ENCODE measurements around the gene SLX9. TPM values are rescaled to one million over a fixed set of nuclear protein-coding genes. Genes with fewer than 3 reads are reported as not detected.

The SLX9 gene
- total RNA-seq, 2 experiments from 2014 or later: 60.7 to 64.6 TPM

GRCh38 chr21:44934276-44934675, 5.6 kb upstream of the SLX9 start:
- no peaks in the 10 kb centered on the region for H3K36me3 Mint-ChIP-seq
- no peaks in the 10 kb centered on the region for H3K9me3 Mint-ChIP-seq
- ChIA-PET POLR2A (no interaction called here), CTCF (interaction anchor here (0.6 to 10.0 kb wide), 6 partner anchors 15 to 376 kb away, joined by 3 to 84 read pairs (median 4); partner anchors contain the start of gene UBE2G2)
- H3K27ac Mint-ChIP-seq: no peak overlapping the region
- no peak overlapping the region for H3K4me3 Mint-ChIP-seq
- H3K27me3 Mint-ChIP-seq: no peaks in the 10 kb centered on the region
- intact Hi-C loops (cut with micrococcal nuclease): no loop called here
- peaks cover 27% of the 10 kb centered on the region for H3K4me1 Mint-ChIP-seq (ENCODE audit: low read depth)
- DNase-seq: no peak

GRCh38 chr21:44934797-44935532, 4.9 kb upstream of the SLX9 start:
- intact Hi-C loops (cut with micrococcal nuclease): no loop called here
- peaks cover 20% of the 10 kb centered on the region for H3K4me1 Mint-ChIP-seq (ENCODE audit: low read depth)
- ChIA-PET POLR2A (no interaction called here), CTCF (interaction anchor here (0.6 to 10.0 kb wide), 5 partner anchors 16 to 375 kb away, joined by 3 to 84 read pairs (median 3); partner anchors contain the start of gene UBE2G2)
- no peak overlapping the region for H3K4me3 Mint-ChIP-seq
- no peaks in the 10 kb centered on the region for H3K27me3 Mint-ChIP-seq
- H3K9me3 Mint-ChIP-seq: no peaks in the 10 kb centered on the region
- no peak overlapping the region for H3K27ac Mint-ChIP-seq
- DNase-seq: no peak
- no peaks in the 10 kb centered on the region for H3K36me3 Mint-ChIP-seq

- POLR2A ChIA-PET: no interaction called here
- Mint-ChIP-seq H3K27me3 (no peaks in the 10 kb centered on the region), H3K4me1 (ENCODE audit: low read depth) (peaks cover 15% of the 10 kb centered on the region), H3K4me3 (no peak overlapping the region), H3K27ac (no peak overlapping the region), H3K9me3 (no peaks in the 10 kb centered on the region), H3K36me3 (no peaks in the 10 kb centered on the region)
- CTCF ChIA-PET: interaction anchor here (1.1 to 10.0 kb wide), 2 partner anchors 42 to 136 kb away, joined by 3 to 84 read pairs; partner anchors contain the start of gene UBE2G2
- no peak for DNase-seq
- intact Hi-C loops (cut with micrococcal nuclease): no loop called here
Observed at GRCh38 chr21:44935533-44935927, 4.3 kb upstream of the SLX9 start.

- H3K27me3 Mint-ChIP-seq: no peaks in the 10 kb centered on the region
- no peaks in the 10 kb centered on the region for H3K9me3 Mint-ChIP-seq
- peaks cover 11% of the 10 kb centered on the region for H3K36me3 Mint-ChIP-seq
- ChIA-PET POLR2A (interaction anchor here (1.2 to 2.6 kb wide), 3 partner anchors 12 to 27 kb away, joined by 6 to 13 read pairs (median 6); no protein-coding TSS in a partner anchor), CTCF (interaction anchor here (0.6 to 2.9 kb wide), 5 partner anchors 11 to 428 kb away, joined by 3 to 22 read pairs (median 10); no protein-coding TSS in a partner anchor)
- peak overlapping the region; percentile 82 for H3K4me3 Mint-ChIP-seq
- DNase-seq: no peak
- H3K27ac Mint-ChIP-seq: peak overlapping the region; percentile 79
- intact Hi-C loops (cut with micrococcal nuclease): no loop called here
- peaks cover 34% of the 10 kb centered on the region for H3K4me1 Mint-ChIP-seq (ENCODE audit: low read depth)
Observed at GRCh38 chr21:44938772-44939531, 877 bp upstream of the SLX9 start.

- ChIA-PET CTCF (interaction anchor here (0.9 to 2.9 kb wide), 8 partner anchors 8 to 430 kb away, joined by 3 to 22 read pairs (median 6); no protein-coding TSS in a partner anchor), POLR2A (interaction anchor here (0.8 to 2.6 kb wide), 6 partner anchors 13 to 146 kb away, joined by 3 to 13 read pairs (median 4); no protein-coding TSS in a partner anchor)
- peak; percentile 39 for DNase-seq
- Mint-ChIP-seq H3K4me3 (peak overlapping the region; percentile 82), H3K4me1 (ENCODE audit: low read depth) (peaks cover 38% of the 10 kb centered on the region), H3K27ac (peak overlapping the region; percentile 79), H3K27me3 (no peaks in the 10 kb centered on the region), H3K36me3 (peaks cover 19% of the 10 kb centered on the region), H3K9me3 (no peaks in the 10 kb centered on the region)
- intact Hi-C loops (cut with micrococcal nuclease): no loop called here
Observed at GRCh38 chr21:44940116-44940631, 345 bp downstream of the SLX9 start.

GRCh38 chr21:44941567-44941966, 1.7 kb downstream of the SLX9 start:
- Mint-ChIP-seq H3K36me3 (peaks cover 19% of the 10 kb centered on the region), H3K4me3 (peak overlapping the region; percentile 82), H3K4me1 (ENCODE audit: low read depth) (peaks cover 38% of the 10 kb centered on the region), H3K27me3 (no peaks in the 10 kb centered on the region), H3K27ac (no peak overlapping the region), H3K9me3 (no peaks in the 10 kb centered on the region)
- ChIA-PET POLR2A (interaction anchor here (0.9 to 1.1 kb wide), 2 partner anchors 18 to 140 kb away, joined by 3 read pairs; no protein-coding TSS in a partner anchor), CTCF (interaction anchor here (1.2 to 13.3 kb wide), 5 partner anchors 9 to 197 kb away, joined by 3 to 214 read pairs (median 6); partner anchors contain the start of gene UBE2G2)
- intact Hi-C loops (cut with micrococcal nuclease): no loop called here
- no peak for DNase-seq

- intact Hi-C loops (cut with micrococcal nuclease): no loop called here
- no peak for DNase-seq
- H3K27ac Mint-ChIP-seq: peak overlapping the region; percentile 50
- no peaks in the 10 kb centered on the region for H3K9me3 Mint-ChIP-seq
- H3K36me3 Mint-ChIP-seq: peaks cover 19% of the 10 kb centered on the region
- ChIA-PET POLR2A (no interaction called here), CTCF (interaction anchor here (1.2 to 16.5 kb wide), 5 partner anchors 8 to 196 kb away, joined by 3 to 256 read pairs (median 8); partner anchors contain the start of gene UBE2G2)
- H3K27me3 Mint-ChIP-seq: no peaks in the 10 kb centered on the region
- peaks cover 38% of the 10 kb centered on the region for H3K4me1 Mint-ChIP-seq (ENCODE audit: low read depth)
- H3K4me3 Mint-ChIP-seq: peak overlapping the region; percentile 35
Observed at GRCh38 chr21:44942566-44942965, 2.7 kb downstream of the SLX9 start.

GRCh38 chr21:44943005-44943685, 3.3 kb downstream of the SLX9 start:
- intact Hi-C loops (cut with micrococcal nuclease): no loop called here
- H3K4me3 Mint-ChIP-seq: no peak overlapping the region
- ChIA-PET CTCF (interaction anchor here (1.0 to 16.5 kb wide), 3 partner anchors 10 to 195 kb away, joined by 4 to 256 read pairs (median 214); no protein-coding TSS in a partner anchor), POLR2A (no interaction called here)
- no peaks in the 10 kb centered on the region for H3K9me3 Mint-ChIP-seq
- DNase-seq: no peak
- no peaks in the 10 kb centered on the region for H3K27me3 Mint-ChIP-seq
- H3K27ac Mint-ChIP-seq: no peak overlapping the region
- H3K36me3 Mint-ChIP-seq: peaks cover 21% of the 10 kb centered on the region
- peaks cover 38% of the 10 kb centered on the region for H3K4me1 Mint-ChIP-seq (ENCODE audit: low read depth)

- ChIA-PET CTCF (interaction anchor here (1.0 to 16.5 kb wide), 4 partner anchors 11 to 195 kb away, joined by 3 to 256 read pairs (median 109); no protein-coding TSS in a partner anchor), POLR2A (no interaction called here)
- H3K9me3 Mint-ChIP-seq: no peaks in the 10 kb centered on the region
- H3K27me3 Mint-ChIP-seq: no peaks in the 10 kb centered on the region
- no peak overlapping the region for H3K27ac Mint-ChIP-seq
- peaks cover 21% of the 10 kb centered on the region for H3K36me3 Mint-ChIP-seq
- intact Hi-C loops (cut with micrococcal nuclease): no loop called here
- H3K4me1 Mint-ChIP-seq (ENCODE audit: low read depth): peaks cover 35% of the 10 kb centered on the region
- no peak overlapping the region for H3K4me3 Mint-ChIP-seq
- DNase-seq: no peak
Observed at GRCh38 chr21:44943686-44944550, 4.1 kb downstream of the SLX9 start.

GRCh38 chr21:44944596-44944995, 4.8 kb downstream of the SLX9 start:
- peaks cover 21% of the 10 kb centered on the region for H3K36me3 Mint-ChIP-seq

More at GRCh38 chr21:44944596-44944995, 4.8 kb downstream of the SLX9 start:
- no peak overlapping the region for H3K27ac Mint-ChIP-seq
- no peak for DNase-seq
- ChIA-PET POLR2A (no interaction called here), CTCF (interaction anchor here (1.0 to 16.5 kb wide), 4 partner anchors 10 to 194 kb away, joined by 3 to 256 read pairs (median 108); no protein-coding TSS in a partner anchor)
- no peaks in the 10 kb centered on the region for H3K27me3 Mint-ChIP-seq
- peaks cover 33% of the 10 kb centered on the region for H3K4me1 Mint-ChIP-seq (ENCODE audit: low read depth)
- H3K4me3 Mint-ChIP-seq: no peak overlapping the region
- intact Hi-C loops (cut with micrococcal nuclease): no loop called here
- no peaks in the 10 kb centered on the region for H3K9me3 Mint-ChIP-seq
